ENCODE measurements around the gene ATP10B.

DNA sequence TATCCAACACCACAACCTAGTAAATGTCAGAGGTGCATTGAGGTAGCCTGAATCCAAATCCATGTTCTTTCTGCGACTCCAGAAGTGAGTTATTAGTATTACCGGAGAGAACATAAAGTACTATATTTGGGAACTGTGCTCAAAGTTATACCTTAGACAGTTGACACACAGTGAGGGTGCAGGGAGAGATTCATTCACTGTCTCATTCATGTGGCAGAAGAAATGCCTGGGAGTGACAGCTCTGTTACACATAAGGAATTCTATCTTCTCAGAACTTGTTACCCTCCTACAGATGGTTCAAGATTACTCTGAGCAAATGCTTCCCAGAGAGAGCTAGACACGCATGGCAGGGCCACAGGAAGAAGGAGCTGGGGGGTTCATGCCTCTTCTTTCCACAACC is 103.0 kb downstream of the ATP10B start:
- no peak for TF ChIP-seq POLR2A (IDR thresholded peaks at IDR 0.05)
- TF ChIP-seq POLR2AphosphoS5 (IDR thresholded peaks at IDR 0.05), result no peak
- TF ChIP-seq EP300 (IDR thresholded peaks at IDR 0.05; ENCODE audit: low read depth), result no peak
- no peak for TF ChIP-seq CTCF (IDR thresholded peaks at IDR 0.05)

Measured in transverse colon (tissue), 4 donors.